Small intestine (tissue), 7 donors: ENCODE results near the gene B3GNT4. TPM values are rescaled to one million over a fixed set of nuclear protein-coding genes. Genes with fewer than 3 reads are reported as not detected.
"Not testable (repeated sequence)": the region's sequence is repeated elsewhere in the genome, so short reads cannot be mapped to it uniquely, and the experiment has no call there.

Experiments
- DNase-seq, 2 donors: peaks; one replicate each; pipeline versions ENCODE4 v3.0.0 to v3.0.0-alpha.2; 2013
- FAIRE-seq: peaks from 2 replicates; lab custom pipeline; 2012; peaks lifted over from hg19 to GRCh38; lab: Jason Lieb, UNC
- H3K27ac ChIP-seq, 3 donors: one replicate each; pipeline ENCODE4 v1.5.1; 2013; ENCODE audit warnings: low read length in 2 of 3, mild to moderate bottlenecking in 2 of 3, control low read depth in 1 of 3, inconsistent platforms in 1 of 3, low read depth in 1 of 3, moderate library complexity in 1 of 3
- H3K27me3 ChIP-seq, 3 donors: one replicate each; pipeline ENCODE4 v1.6.1; 2013; ENCODE audit warnings: low read length in 3 of 3, inconsistent platforms in 1 of 3; ENCODE audit not compliant: control insufficient read depth in 3 of 3, insufficient read depth in 3 of 3
- H3K36me3 ChIP-seq, 3 donors: one replicate each; pipeline ENCODE4 v1.6.1; 2013; ENCODE audit warnings: low read length in 3 of 3, inconsistent platforms in 1 of 3, low read depth in 1 of 3, mild to moderate bottlenecking in 1 of 3, moderate library complexity in 1 of 3; ENCODE audit not compliant: control insufficient read depth in 3 of 3, insufficient read depth in 2 of 3
- H3K4me1 ChIP-seq, 3 donors: one replicate each; pipeline ENCODE4 v1.6.1; 2013; ENCODE audit warnings: low read length in 2 of 3, inconsistent platforms in 1 of 3, low read depth in 1 of 3, mild to moderate bottlenecking in 1 of 3, moderate library complexity in 1 of 3; ENCODE audit not compliant: control insufficient read depth in 3 of 3, insufficient read depth in 2 of 3
- H3K4me3 ChIP-seq, 3 donors: one replicate each; pipeline ENCODE4 v1.5.1; 2013; ENCODE audit warnings: low read length in 3 of 3, control low read depth in 1 of 3, inconsistent platforms in 1 of 3, low read depth in 1 of 3, mild to moderate bottlenecking in 1 of 3, moderate library complexity in 1 of 3
- H3K9me3 ChIP-seq, 2 donors: one replicate each; pipeline ENCODE4 v1.6.1; 2013; ENCODE audit warnings: low read depth in 1 of 2, low read length in 1 of 2; ENCODE audit not compliant: control insufficient read depth in 2 of 2, insufficient read depth in 1 of 2
- WGBS, 3 donors: extraction: QIAGEN DNeasy Blood & Tissue Kit; methylation state at CpG; one replicate each; pipeline ENCODE4 v1.1.7; 2013; 5-methylcytosine and 5-hydroxymethylcytosine counted together
- polyA plus RNA-seq, 4 donors: library from polyadenylated mRNA; stranded (reverse) in 3 of 4; unstranded in 1 of 4; fragments of 200-250 nt in 3 of 4; fragments of 120-200 nt in 1 of 4; gene quantifications; one replicate each; pipeline versions ENCODE4 v1.2.1 to v1.2.3, GENCODE V29; 2013
- donor health status: healthy with polysubstance abuse.
- donor health status: control.
- donor health status: control.
- donor health status: Bipolar disorder and iron deficiency.
- donor health status: healthy.

B3GNT4 gene
- polyA plus RNA-seq, 4 donors = 0.27 to 0.99 (median 0.57) TPM

GRCh38 chr12:122258462-122258861, 55.0 kb downstream of the B3GNT4 start:
- H3K4me3 ChIP-seq, DNase-seq, FAIRE-seq, H3K27ac ChIP-seq, H3K9me3 ChIP-seq, H3K27me3 ChIP-seq, H3K4me1 ChIP-seq: not testable (repeated sequence)
- peaks cover 3 to 66% (median 6%) of the 10 kb centered on the region in 3 donors for H3K36me3 ChIP-seq
- 94 to 99% (median 95%) methylated on average over 4 of the region's 4 CpGs for WGBS, 3 donors

Other genes starting within 250 kb of the B3GNT4 start
- 10 to 100 TPM in 1 of 4 donors, 1 to 10 TPM in 2, under 1 TPM in 1; 0.22 to 10.4 (median 3.4) TPM for gene BCL7A, start 181.8 kb upstream of the B3GNT4 start, polyA plus RNA-seq
- gene MLXIP, start 125.0 kb upstream of the B3GNT4 start, polyA plus RNA-seq = 10 to 100 TPM in 2 of 4 donors, 1 to 10 TPM in 2; 8.5 to 55.0 (median 30.5) TPM
- gene IL31, start 29.5 kb upstream of the B3GNT4 start, polyA plus RNA-seq = not detected
- 1 to 10 TPM in 1 of 4 donors, under 1 TPM in 1, not detected in 2; 0.27 to 1.1 TPM for gene LRRC43, start 20.6 kb upstream of the B3GNT4 start, polyA plus RNA-seq
- 10 to 100 TPM; 54.0 to 68.4 (median 57.8) TPM for gene DIABLO, start 22.3 kb downstream of the B3GNT4 start, polyA plus RNA-seq
- 10 to 100 TPM in 3 of 4 donors, 1 to 10 TPM in 1; 9.4 to 19.6 (median 16.6) TPM for gene VPS33A, start 62.8 kb downstream of the B3GNT4 start, polyA plus RNA-seq
- 10 to 100 TPM; 16.1 to 34.9 (median 19.7) TPM for gene CLIP1, start 219.0 kb downstream of the B3GNT4 start, polyA plus RNA-seq